ENCODE results near the gene JAK1. TPM values are rescaled to one million over a fixed set of nuclear protein-coding genes. Genes with fewer than 3 reads are reported as not detected.

The JAK1 gene
- total RNA-seq, 2 donors from 2014 or later = 22.9 to 23.2 TPM

- H3K27ac Mint-ChIP-seq = no peak overlapping the region
- peaks cover 7% of the 10 kb centered on the region for H3K36me3 Mint-ChIP-seq (ENCODE audit: low read depth)
- no peak for TF ChIP-seq CTCF (conservative IDR thresholded peaks at IDR 0.05)
- no peak for DNase-seq
- Histone ChIP-seq H3K27me3 (ENCODE audit: control insufficient read depth, insufficient read depth, low read length, poor library complexity, severe bottlenecking) (peaks cover 10% of the 10 kb centered on the region), H3K36me3 (ENCODE audit: control insufficient read depth, insufficient read depth, low read length) (no peaks in the 10 kb centered on the region), H3K9me3 (ENCODE audit: control insufficient read depth, low read length) (peaks cover 17% of the 10 kb centered on the region), H3K4me3 (ENCODE audit: low read length) (no peak overlapping the region), H3K9ac (ENCODE audit: extremely low read depth, low read length, poor library complexity, severe bottlenecking) (no peak overlapping the region), H3K4me1 (ENCODE audit: control insufficient read depth, insufficient read depth, low read length) (no peaks in the 10 kb centered on the region), H3K27ac (ENCODE audit: low read depth, low read length) (no peak overlapping the region)
- peaks cover 21% of the 10 kb centered on the region for H3K9me3 Mint-ChIP-seq
- H3K4me3 Mint-ChIP-seq = no peak overlapping the region
- peaks cover 11% of the 10 kb centered on the region for H3K27me3 Mint-ChIP-seq (ENCODE audit: insufficient read depth)
- peaks cover 11% of the 10 kb centered on the region for H3K4me1 Mint-ChIP-seq
- 90 to 97% methylated on average over 2 to 5 of the region's 6 CpGs for WGBS, 2 experiments (ENCODE audit: insufficient coverage in 1 of 2, insufficient read length in 1 of 2)
Observed at GRCh38 chr1:64996541-64997257, 30.4 kb upstream of the JAK1 start.

- Mint-ChIP-seq H3K27ac (no peak overlapping the region), H3K36me3 (ENCODE audit: low read depth) (peaks cover 7% of the 10 kb centered on the region), H3K4me1 (peaks cover 6% of the 10 kb centered on the region), H3K27me3 (ENCODE audit: insufficient read depth) (peaks cover 2% of the 10 kb centered on the region), H3K4me3 (no peak overlapping the region), H3K9me3 (peaks cover 21% of the 10 kb centered on the region)
- TF ChIP-seq CTCF (conservative IDR thresholded peaks at IDR 0.05) = no peak
- 84 to 90% methylated on average over 2 to 4 of the region's 5 CpGs for WGBS, 2 experiments (ENCODE audit: insufficient coverage in 1 of 2, insufficient read length in 1 of 2)
- Histone ChIP-seq H3K9ac (ENCODE audit: extremely low read depth, low read length, poor library complexity, severe bottlenecking) (no peak overlapping the region), H3K9me3 (ENCODE audit: control insufficient read depth, low read length) (peaks cover 17% of the 10 kb centered on the region), H3K27ac (ENCODE audit: low read depth, low read length) (no peak overlapping the region), H3K4me1 (ENCODE audit: control insufficient read depth, insufficient read depth, low read length) (no peaks in the 10 kb centered on the region), H3K4me3 (ENCODE audit: low read length) (no peak overlapping the region), H3K36me3 (ENCODE audit: control insufficient read depth, insufficient read depth, low read length) (no peaks in the 10 kb centered on the region), H3K27me3 (ENCODE audit: control insufficient read depth, insufficient read depth, low read length, poor library complexity, severe bottlenecking) (no peaks in the 10 kb centered on the region)
- DNase-seq = no peak
Observed at GRCh38 chr1:64995316-64995715, 29.0 kb upstream of the JAK1 start.

- H3K9ac ChIP-seq (ENCODE audit: extremely low read depth, low read length, poor library complexity, severe bottlenecking) = no peak overlapping the region
- peaks cover 15% of the 10 kb centered on the region for H3K27me3 Mint-ChIP-seq (ENCODE audit: insufficient read depth)
- no peaks in the 10 kb centered on the region for H3K36me3 Mint-ChIP-seq (ENCODE audit: low read depth)
- peaks cover 7% of the 10 kb centered on the region for H3K4me1 ChIP-seq (ENCODE audit: control insufficient read depth, insufficient read depth, low read length)
- 93 to 96% methylated on average over 2 to 3 of the region's 3 CpGs for WGBS, 2 experiments (ENCODE audit: insufficient coverage in 1 of 2, insufficient read length in 1 of 2)
- H3K9me3 ChIP-seq (ENCODE audit: control insufficient read depth, low read length) = no peaks in the 10 kb centered on the region
- H3K27ac ChIP-seq (ENCODE audit: low read depth, low read length) = no peak overlapping the region
- H3K27ac Mint-ChIP-seq = no peak overlapping the region
- DNase-seq = no peak
- H3K4me1 Mint-ChIP-seq = peaks cover 8% of the 10 kb centered on the region
- no peak for TF ChIP-seq CTCF (conservative IDR thresholded peaks at IDR 0.05)
- no peaks in the 10 kb centered on the region for H3K9me3 Mint-ChIP-seq
- H3K36me3 ChIP-seq (ENCODE audit: control insufficient read depth, insufficient read depth, low read length) = no peaks in the 10 kb centered on the region
- no peak overlapping the region for H3K4me3 Mint-ChIP-seq
- H3K27me3 ChIP-seq (ENCODE audit: control insufficient read depth, insufficient read depth, low read length, poor library complexity, severe bottlenecking) = no peaks in the 10 kb centered on the region
- H3K4me3 ChIP-seq (ENCODE audit: low read length) = no peak overlapping the region
Observed at GRCh38 chr1:64986903-64987871, 20.8 kb upstream of the JAK1 start.
